Coronary artery (tissue), 2 donors: ENCODE measurements around the gene WNT5B.

Source experiments
- DNase-seq: peaks from one replicate; pipeline ENCODE4 v3.0.0-alpha.2; 2017; ENCODE audit warnings: low spot score
- H3K27ac ChIP-seq, 2 donors: fragments of 200-600 bp; sonication (generic); one replicate each; pipeline ENCODE4 v1.5.1; 2016 to 2019
- H3K4me3 ChIP-seq: fragments of 200-600 bp; sonication (generic); 2 replicates; pipeline ENCODE4 v1.5.1; 2016; ENCODE audit warnings: mild to moderate bottlenecking, moderate library complexity
- CTCF ChIP-seq: fragments of 200-600 bp; sonication (generic); IDR thresholded peaks from one replicate; pipeline ENCODE4 v1.5.1; 2019; ENCODE audit warnings: antibody characterized with exemption

WNT5B gene

GRCh38 chr12:1635301-1636095 lies 6.5 kb downstream of the WNT5B start:
- no peak for TF ChIP-seq CTCF
- no peak for DNase-seq
- Histone ChIP-seq H3K4me3 (no peak overlapping the region), H3K27ac (no peak overlapping the region)

GRCh38 chr12:1638203-1638602 lies 9.2 kb downstream of the WNT5B start:
- Histone ChIP-seq H3K27ac (no peak overlapping the region), H3K4me3 (no peak overlapping the region)
- TF ChIP-seq CTCF = no peak
- DNase-seq = no peak

GRCh38 chr12:1639538-1639937 lies 10.5 kb downstream of the WNT5B start:
- DNase-seq = no peak
- no peak overlapping the region for H3K27ac ChIP-seq
- H3K4me3 ChIP-seq = no peak overlapping the region
- no peak for TF ChIP-seq CTCF

GRCh38 chr12:1640328-1641234 lies 11.6 kb downstream of the WNT5B start:
- no peak for TF ChIP-seq CTCF
- DNase-seq = no peak
- H3K27ac ChIP-seq = no peak overlapping the region
- no peak overlapping the region for H3K4me3 ChIP-seq

GRCh38 chr12:1642513-1642912 lies 13.5 kb downstream of the WNT5B start:
- no peak for DNase-seq
- no peak for TF ChIP-seq CTCF
- no peak overlapping the region for H3K4me3 ChIP-seq
- no peak overlapping the region for H3K27ac ChIP-seq

GRCh38 chr12:1643043-1643442 lies 14.0 kb downstream of the WNT5B start:
- no peak overlapping the region for H3K27ac ChIP-seq
- TF ChIP-seq CTCF = no peak
- DNase-seq = no peak

More at GRCh38 chr12:1643043-1643442, 14.0 kb downstream of the WNT5B start:
- H3K4me3 ChIP-seq = no peak overlapping the region
